NCI-H1092 treated with DMSO at 0.1 percent for 48 hours (cell line): ENCODE results near the gene RGS4.

Experiments used
- DNase-seq: peaks from one replicate; lab custom pipeline; 2025; lab: John Stamatoyannopoulos, UW

The RGS4 gene

GRCh38 chr1:163102590-163102989 lies 33.4 kb downstream of the RGS4 start:
- no peak for DNase-seq

DNA sequence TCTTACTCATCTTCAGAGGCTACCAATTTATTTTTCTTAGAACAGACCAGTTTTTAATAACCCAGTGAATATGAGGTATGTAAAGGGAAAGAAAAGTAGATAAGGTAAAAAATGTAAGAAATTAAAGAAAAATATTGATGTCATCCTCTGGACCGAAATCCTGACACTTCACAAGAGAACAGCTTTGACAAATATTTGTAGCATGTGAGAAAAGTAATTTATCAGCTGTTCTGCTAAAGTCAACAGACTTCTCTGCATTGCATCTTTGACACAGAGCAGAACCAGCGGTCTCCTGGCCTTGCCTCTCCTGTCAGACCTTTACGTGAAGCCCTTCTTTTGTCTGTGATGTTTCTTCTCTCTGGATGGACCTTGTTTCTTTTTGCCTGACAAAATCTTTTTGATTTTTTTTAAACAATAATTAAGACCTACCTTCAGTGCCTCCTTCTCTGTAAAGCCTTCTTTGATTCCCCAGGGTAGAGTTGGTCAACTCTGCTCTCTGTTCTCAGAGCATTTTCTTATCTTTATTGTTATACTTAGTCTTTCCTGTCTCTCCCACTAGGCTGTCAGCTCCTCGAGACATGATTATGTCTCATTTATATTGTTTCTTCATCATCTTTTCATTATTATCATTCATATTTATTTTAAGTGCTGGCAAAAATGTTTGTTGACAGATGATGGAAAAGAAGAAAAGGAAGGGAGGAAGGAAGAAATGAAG lies 35.4 kb downstream of the RGS4 start:
- no peak for DNase-seq

DNA sequence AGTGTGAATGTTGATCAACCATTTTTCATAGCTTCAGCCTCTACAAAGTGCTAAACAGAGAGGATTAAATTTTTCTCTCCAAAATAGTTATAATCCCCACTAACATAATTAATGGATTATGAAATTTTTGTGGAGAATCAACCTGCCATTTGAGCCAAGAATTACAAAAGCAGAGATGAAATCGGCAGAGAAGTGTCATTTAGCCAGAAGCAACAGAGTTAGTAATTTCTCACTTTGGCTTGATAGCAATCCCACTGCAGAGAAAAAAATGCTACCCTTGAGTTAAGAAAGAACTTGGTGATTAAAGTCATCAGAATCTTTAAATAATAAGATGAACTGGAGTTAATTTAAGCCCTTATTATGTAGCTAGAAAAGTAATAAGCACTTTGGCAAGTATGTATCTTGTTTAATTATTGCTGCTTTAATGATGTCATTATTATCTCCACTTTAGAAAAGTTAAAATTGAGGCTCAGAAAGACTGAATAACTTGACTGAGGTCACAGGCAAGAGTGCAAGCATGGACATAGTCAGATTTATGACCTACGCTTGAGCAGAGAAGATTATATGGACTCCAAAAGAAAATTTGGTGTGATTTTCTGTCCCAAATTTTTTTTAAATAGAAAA lies 37.3 kb downstream of the RGS4 start:
- DNase-seq: no peak

- no peak for DNase-seq
Observed at GRCh38 chr1:163107655-163108054, 38.5 kb downstream of the RGS4 start.

DNA sequence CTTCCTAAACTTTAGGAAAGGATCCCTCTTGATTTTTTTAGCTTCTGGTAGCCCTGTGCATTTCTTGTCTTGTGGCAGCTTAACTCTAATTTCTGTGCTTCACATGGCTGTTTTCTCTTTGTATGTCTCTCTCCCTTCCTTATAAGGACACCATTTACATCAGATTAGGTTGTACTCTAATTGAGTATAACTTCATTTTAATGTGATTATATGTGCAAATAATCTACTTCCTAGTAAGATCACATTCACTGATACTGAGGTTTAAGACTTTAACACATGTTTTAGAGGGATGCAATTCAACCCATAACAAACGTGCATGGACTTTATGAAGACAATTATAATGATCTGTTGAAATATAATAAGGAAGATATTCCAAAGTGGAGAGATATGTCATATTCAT lies 46.7 kb downstream of the RGS4 start:
- DNase-seq: no peak

GRCh38 chr1:163119707-163120106 lies 50.5 kb downstream of the RGS4 start:
- DNase-seq: no peak

- DNase-seq: no peak
Observed at GRCh38 chr1:163120372-163120771, 51.2 kb downstream of the RGS4 start.

DNA sequence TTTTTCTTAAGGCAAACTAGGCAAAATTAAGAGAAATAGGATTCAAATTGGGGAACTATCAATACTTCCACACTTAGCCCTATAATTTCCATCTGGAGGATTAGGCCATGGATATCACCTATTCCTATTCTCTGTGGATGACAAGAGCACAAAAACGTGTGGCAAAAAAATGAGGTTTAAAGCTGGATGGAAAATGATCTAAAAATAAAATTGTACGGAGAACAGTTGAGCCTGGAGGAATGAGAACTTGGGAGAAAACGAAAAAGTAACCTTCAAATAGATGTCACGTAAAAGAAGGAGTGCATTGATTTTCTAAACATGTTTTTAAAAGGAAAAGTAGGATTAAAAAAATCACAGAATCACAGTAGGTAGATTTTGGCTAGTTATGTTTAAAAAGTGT lies 55.7 kb downstream of the RGS4 start:
- no peak for DNase-seq
